Glomerular endothelial cell (primary cell): Measurements from ENCODE around the gene WDR44. TPM values are rescaled to one million over a fixed set of nuclear protein-coding genes. Genes with fewer than 3 reads are reported as not detected.

Source experiments
- DNase-seq: peaks from one replicate; pipeline ENCODE4 v3.0.0-alpha.2; 2011; ENCODE audit warnings: low read depth, low spot score; ENCODE audit errors: extremely low read depth
- total RNA-seq: library from RNA; depleted of rRNA; stranded (reverse); fragments of >200 nt; gene quantifications from 2 replicates; pipeline ENCODE4 v1.2.3, GENCODE V29; 2015

WDR44 gene
- total RNA-seq, 1 donor from 2014 or later: 20.0 TPM

DNA sequence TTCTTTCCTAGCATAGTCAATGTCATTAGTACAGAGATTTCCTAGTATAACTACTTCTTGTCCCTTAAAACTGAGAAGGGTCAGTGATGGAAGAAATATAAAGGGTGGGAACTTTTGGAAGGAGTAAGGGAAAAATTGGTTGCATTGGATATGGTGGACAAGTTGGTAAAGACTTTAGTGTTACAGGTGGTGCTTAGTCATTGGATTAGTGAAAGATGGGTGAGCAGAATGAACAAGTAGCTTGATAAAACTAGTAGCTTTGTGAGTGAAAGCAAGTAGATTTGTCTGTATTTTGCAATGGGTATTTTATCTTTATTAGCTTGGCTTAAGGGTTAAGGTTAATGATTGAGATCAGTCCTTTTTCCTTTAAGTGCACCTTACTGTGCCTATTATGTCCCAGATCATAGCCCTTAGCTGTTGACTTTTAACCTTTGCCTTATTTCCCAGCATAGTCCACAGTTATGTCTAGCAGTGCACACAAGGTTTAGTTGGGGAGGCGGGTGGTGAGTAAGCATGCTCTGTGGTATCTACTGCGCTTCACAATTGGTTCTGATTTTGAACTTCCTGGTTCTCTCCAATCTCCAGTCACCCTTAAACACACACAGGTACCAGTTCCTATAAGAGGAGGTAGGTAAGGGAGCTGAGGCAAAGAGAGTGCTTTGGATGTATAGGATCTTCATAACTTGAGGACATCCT lies 9.5 kb downstream of the WDR44 start:
- no peak for DNase-seq

DNA sequence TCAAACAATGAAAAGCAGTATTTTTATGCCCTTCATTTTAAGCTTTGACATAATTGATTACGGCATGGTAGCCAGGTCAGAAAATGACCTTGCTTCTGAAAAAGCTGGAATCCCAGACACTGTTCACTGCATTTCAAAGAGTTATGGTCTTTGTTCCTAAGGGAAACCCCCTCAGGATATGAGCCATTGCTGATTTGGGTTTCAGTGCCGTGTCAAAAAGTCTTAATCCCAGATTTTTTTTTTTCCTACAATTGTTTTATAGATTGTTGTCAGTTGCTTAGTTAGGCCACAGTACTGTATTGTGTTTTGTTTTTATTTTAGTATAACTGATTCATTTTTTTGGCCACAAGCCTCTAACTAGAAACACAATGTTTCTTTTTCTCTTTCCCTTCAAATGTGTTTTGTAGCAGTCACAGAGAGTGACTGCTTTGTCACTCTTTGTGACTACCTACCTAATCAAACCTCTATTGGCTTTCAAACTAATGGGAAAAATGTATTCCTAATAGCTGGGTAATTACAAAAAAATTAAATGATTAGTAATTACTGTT lies 10.3 kb downstream of the WDR44 start:
- DNase-seq: no peak

DNA sequence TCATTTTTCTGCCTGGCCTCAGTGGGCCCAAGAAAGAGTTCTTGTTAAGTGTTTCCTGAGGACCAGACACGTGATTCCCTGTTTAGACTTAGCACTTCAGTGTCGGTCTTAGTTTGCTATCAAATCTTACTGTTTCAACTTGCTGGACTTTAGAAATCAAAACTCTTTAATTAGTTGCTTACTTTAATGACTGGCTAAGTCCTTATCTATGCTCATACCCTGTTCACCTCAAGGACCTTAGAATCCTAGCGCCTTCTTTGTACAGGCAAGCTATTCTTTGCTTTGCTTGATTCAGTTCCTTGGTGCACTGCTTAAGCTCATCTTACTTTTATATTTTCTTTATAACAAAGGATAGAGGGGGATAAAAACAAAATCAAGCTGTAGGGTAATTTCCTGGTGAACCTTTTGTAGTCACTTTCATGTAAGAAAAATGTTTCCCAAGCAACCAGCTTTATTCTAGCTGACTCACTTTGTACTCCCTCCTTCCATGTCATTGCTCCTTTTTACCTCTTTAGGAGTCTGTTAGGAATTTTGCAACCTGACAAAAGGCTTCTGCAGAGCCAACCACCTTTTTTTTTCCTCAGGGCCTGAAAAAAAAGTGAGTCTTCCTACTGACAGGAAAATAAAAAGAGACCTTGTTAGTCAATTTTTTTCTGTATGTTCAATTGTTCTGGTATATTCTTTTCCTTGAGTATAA lies 14.7 kb downstream of the WDR44 start:
- DNase-seq: no peak

DNA sequence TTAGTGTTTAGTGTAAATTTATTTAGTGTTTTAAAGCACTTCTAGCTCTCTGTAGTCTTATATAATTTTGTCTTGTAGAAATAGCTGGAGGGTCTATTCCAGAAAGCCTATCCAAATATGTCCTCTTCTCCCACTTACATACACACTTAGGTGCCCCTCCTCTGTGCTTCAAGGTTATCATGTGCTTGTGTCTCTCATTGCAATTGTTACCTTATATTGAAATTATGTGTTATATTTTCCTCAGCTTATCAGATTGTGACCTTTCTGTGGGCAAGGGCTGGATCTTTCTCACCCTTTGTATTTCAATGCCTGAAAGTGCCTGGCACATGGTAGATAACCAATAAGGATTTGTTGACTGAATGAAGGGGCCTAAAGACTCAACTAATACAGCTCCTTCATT lies 18.4 kb downstream of the WDR44 start:
- no peak for DNase-seq

DNA sequence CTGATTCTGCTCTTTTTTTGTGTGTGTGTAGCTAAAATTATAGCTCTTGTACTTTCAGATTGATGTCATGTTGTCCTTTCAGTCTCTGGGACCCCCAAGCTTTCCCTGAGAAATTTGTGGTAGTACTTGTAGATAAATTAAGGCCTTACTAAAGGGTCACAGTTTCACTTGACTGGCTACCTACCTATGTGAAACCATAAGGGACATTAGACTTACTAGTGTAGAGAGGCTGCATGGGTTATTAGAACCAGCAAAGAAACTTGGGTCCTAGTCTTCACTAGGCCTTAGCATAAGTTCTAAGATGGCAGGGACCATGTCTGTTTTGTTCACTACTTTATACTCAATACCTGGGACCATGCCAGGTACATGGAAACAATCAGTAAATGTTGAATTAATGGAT lies 21.4 kb downstream of the WDR44 start:
- DNase-seq: no peak

DNA sequence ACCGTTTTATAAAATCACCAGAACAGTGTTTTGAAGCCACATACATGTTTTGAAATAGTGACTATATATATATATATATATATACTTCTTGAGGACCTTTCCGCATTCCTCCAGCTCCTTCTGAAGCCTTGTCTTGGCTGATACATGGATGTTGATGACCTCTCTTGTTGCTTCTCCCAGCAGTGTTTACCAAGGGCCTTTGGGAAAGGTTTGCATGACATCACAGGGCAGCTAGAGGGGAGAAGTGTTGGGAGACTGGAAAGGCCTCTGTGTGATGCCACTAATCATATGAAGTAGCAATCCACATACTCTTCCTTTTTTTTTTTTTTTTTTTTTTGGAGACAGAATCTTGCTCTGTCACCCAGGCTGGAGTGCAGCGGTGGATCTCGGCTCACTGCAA lies 22.5 kb downstream of the WDR44 start:
- DNase-seq: no peak

DNA sequence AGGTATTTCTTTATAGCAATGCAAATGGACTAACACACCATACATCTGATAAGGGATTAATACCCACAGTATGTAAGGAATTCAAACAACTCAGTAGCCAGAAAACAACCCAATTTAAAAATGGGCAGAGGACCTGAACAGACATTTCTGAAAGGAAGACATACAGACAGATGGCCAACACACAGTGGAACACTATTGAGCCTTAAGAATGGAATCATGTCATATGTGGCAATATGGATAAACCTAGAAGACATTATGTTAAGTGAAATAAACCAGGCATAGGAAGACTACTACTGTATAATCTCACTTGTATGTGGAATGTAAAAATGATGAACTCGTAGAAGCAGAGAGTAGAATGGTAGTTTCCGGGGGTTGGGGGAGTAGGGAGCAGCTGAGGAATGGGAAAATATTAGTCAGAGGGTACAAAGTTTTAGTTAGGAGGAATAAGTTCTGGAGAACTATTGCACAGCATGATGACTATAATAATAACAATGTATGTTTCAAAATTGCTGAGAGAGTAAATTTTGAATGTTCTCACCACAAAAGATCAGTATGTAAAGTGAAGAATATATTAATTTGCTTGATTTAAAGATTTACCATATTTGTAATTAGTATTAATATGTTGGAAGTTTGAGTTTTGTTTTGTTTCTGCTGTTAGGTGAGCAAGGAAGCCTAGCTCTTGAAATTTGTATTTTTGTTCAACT lies 25.2 kb downstream of the WDR44 start:
- no peak for DNase-seq

DNA sequence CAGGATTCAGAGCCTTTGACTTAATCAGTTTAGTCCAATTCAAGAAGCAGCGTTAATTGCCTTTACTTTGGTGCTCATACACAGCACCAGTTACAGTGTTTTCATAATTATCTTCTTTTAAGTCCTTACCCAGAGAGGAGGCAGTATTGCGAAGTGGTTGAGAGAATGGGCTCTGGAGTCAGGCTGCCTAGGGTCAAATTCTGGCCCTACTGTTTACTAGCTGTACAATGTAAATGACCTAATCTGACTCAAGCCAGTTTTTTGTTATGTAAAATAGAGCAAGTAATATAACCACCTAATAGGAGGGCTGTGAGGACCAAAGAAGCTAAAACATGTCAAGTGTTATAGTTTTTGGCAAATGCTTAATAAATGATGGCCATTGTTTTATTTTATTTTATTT lies 27.6 kb downstream of the WDR44 start:
- DNase-seq: no peak

DNA sequence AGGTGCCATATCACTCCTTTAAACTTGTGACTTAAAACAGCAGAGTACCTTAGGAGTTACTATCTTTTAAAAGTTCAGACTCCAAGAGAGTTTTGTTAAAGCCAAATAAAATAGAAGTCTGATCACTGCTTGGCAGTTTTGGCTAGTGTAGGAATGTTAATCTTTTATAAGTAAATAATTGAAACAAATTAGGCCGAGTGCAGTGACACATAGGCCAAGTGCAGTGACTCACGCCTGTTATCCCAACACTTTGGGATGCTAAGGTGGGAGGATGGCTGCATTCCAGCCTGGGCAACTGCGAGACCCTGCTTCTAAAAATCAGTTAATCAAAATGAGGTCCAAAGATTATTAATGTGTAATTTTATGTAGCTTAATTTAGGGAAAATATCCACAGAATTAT lies 37.2 kb downstream of the WDR44 start:
- no peak for DNase-seq

DNA sequence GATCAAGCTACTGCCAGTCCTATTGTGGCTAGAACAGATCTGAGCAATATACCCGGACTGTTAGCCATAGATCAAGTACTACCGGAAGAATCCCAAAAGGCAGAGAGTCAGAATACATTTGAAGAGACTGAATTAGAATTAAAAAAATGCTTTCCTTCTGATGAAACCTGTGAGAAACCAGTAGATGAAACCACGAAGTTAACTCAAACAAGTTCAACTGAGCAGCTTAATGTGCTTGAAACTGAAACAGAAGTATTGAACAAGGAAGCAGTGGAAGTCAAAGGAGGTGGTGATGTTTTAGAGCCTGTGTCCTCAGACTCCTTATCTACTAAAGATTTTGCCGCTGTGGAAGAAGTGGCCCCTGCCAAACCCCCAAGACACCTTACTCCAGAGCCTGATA lies 46.8 kb downstream of the WDR44 start:
- DNase-seq: no peak

DNA sequence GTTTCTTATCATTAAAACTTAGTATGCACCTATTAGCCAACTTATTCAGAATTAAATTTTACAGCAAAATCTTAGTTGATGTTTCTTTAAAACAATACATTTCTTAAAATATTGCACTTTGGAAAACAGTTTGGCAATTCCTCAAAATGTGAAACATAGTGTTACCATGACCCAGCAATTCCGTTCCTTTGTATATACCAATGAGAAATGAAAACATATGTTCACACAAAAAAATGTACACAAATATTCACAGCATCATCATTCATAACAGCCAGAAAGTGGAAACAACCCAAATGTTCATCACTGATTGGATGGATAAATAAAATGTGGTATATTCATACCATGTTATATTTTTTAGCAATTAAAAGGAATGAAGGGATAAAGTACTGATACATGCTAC lies 50.2 kb downstream of the WDR44 start:
- no peak for DNase-seq

DNA sequence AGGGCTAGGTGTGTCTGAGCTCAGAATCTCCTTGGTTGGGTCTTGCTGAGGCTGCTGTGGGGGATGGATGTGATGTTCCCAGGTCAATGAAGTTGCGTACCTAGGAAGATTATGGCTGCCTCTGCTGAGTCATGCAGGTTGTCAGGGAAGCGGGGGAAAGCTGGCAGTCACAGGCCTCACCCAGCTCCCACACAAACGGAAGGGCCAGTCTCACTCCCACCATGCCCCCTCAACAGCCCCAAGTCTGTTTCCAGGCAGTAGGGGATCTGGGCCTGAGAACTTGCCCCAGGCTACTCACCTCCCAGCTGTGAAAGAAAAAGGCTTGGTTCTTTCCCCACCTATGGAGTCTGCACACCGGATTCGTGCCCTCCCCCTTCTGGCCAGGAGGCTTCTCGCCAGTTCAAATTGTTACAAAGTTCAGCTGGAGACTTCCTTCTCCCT lies 72.9 kb downstream of the WDR44 start:
- DNase-seq: no peak

DNA sequence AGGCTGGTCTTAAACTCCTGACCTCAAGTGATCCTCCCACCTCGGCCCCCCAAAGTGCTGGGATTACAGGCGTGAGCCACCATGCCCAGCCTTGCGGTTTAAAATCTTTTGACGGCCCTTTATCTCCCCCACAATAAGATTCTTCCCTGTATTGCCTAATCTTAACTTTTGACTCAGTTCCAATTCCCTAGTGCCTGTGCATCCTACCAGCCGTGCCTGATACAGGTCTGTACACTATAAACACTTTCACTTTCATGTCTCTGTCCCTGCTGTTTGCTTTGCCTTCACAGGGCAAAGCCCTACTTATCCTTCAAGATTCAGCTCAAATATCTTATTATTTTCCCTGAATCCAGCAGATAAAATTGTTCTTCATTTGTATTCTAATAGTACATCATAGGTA lies 74.6 kb downstream of the WDR44 start:
- no peak for DNase-seq

DNA sequence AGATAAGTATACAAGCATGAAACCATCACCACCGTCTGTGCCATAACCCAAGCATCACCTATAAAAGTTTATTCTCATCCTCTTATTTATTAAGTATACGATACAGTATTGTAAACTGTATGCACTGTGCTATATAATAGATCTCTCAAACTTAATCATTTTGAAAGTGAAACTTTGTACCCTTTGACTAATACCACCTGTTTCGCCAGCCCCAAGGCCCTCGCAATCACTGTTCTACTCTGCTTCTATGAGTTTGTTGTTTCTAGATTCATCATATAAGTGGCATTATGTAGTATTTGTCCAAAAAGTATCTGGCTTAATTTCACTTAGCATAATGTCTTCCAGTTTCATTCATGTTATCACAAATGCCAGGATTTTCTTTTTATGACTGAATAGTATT lies 77.7 kb downstream of the WDR44 start:
- no peak for DNase-seq

DNA sequence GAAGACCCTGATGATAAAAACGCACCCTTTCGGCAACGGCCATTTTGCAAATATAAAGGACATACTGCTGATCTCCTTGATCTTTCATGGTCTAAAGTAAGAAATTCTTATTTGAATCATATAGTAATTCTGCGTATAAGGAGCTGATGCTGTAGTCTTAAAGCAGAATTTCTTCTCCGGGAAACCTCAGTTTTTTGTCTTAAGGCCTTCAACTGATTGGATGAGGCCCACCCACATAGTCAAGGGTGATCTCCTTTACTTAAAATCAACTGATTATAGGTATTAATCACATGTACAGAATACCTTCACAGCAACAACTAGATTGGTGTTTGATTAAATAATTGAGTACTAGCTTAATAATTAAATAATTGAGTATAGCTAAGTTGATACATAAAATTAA lies 86.9 kb downstream of the WDR44 start:
- no peak for DNase-seq

DNA sequence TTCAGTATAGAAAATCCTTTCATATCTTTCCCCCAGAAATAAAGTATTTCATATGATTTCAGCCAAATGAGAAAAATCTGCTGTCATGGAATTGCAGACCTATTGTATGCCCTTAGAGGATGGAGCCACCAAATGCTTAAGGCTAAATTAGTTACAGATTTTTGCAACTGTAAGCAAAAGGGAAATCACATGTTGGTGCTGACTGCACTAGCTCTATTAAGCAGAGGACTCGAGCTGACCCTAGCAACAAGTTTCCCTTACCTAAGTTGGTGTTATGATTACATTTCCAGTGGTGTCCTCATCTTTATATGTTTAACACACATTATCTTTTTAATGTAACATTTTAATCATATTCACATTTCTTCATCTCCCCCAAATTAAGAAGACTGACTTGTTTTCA lies 91.4 kb downstream of the WDR44 start:
- DNase-seq: no peak

DNA sequence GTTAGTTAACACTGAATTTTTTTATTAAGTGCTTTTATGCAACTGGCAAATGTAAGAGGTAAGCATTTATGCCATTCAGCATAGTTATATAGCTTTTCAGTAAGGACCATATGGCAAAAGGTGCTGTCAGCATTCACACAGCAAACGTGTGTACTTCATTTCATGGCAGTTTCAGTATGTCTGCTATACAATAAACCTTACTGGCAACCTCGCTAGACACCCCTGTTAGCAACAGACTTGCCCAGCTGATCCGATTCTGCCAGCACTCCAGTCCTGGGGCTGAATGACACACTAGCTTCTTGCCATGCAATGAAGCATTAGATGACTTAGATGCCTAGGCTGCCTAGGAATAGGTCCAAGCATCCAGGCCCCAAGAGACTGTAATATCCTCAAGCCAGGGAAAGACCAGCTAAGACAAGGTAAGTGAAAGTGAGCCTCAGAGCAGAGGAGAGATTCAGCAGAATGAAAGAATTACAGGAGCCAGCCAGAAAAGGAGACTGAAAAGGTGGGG lies 102.4 kb downstream of the WDR44 start:
- no peak for DNase-seq

DNA sequence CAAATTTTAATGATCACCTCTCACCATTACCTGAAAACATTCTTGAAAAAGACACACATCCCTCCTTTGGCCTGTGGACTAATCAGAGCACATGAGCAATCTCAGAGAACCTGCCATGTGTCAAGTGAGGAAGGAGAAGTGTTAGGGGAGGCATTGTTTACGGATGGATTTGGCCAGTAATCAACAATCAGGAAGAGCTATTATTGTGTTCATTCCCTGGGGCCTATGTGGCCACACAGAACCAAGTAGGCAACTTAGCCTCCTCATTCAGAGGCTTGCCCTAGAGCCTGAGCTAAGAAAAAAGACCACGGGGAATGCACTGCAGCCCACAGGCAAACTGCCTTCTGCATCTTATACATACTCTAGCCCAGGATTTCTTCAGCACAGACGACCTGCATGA lies 109.1 kb downstream of the WDR44 start:
- no peak for DNase-seq

DNA sequence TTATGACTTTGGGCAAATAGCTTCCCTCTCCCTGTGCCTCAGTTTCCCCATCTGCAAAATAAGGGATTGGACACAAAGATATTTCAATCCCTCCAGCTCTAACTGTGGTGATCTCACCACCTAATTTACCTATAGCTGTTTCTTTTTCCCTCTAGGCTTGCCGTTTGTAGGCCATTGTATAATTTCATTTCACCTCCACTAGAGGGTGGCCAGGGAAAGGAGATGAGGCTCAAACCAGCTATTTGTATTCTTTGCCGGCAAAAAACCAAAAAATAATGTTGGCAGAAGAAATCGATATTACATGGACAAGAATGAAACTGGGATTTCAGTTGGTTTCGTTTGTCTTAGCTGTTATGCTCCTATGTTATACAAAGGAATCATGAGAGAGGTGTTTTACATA lies 113.6 kb downstream of the WDR44 start:
- DNase-seq: no peak

DNA sequence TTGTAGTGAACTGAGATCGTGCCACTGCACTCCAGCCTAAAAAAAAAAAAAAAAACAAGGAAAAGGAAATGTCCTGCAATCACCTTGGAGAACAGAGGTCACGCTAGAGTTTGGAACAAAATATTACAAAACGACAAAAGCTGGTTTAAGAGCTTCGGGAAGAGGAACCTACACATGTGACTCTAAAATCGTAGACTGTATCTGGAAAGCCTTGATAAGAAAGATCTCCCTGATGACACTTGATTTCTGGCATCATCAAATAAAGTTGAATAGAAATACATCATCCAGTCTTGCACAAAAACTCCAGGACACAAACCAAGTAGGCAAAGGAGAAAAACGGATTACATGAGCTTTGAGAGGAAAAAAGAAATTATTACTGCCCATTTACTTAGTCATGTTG lies 118.6 kb downstream of the WDR44 start:
- no peak for DNase-seq

DNA sequence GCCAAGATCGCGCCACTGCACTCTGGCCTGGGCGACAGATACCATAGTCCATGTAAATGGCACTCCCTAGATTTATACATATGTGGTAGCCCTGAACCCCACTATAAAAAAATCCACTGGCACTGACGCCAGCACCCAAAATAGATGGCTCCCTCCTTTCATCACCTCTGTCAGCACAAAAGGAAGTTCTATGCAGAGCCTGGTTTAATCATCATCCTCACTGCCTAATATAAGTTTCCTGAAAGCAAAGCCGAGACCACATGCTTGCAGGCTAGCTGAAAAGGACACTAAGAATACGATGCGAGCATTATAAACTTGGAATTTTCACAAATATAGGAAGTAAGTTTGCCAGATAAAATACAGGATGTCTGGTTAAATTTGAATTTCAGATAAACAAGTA lies 122.2 kb downstream of the WDR44 start:
- DNase-seq: no peak
